GM15510 (cell line): ENCODE data around the gene ATP5MG.

ENCODE experiments used
- POLR2A ChIP-seq: IDR thresholded peaks from 3 replicates; pipeline ENCODE4 v1.6.1; 2011; ENCODE audit warnings: borderline replicate concordance; ENCODE audit not compliant: insufficient read length; ENCODE audit errors: extremely low read depth

The ATP5MG gene, protein sequence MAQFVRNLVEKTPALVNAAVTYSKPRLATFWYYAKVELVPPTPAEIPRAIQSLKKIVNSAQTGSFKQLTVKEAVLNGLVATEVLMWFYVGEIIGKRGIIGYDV

DNA sequence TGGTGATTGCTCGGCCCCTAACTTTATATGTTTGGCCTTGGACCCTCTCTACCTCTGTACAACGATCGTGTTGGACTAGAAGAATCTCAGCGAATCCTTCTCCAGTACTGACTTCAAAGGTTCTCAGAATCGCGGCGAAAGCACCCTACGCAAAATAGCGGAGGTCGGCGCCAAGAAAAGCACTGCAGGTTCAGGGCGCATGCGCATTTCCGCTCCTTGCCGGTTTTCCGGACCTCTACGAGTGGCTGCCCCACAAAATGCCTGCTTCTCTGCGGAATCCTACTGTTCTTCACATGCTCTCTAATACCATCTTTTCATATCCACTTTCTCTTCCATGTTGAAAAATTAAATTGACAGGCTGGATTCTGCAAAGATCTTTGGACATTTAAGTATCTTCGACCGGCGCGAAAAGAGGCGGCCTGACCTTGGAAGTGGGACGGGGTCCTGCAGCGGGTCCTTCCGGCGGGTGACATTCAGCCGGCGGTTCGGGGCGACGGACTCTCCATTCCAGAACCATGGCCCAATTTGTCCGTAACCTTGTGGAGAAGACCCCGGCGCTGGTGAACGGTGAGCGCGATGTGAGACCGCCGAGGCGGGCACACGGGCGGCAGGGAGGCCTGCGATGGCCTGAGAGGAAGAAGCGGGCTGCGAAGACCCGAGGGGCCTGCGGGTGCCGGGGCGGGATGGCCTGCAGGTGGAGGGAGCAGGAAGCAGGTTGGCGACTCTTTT, at the start of gene ATP5MG:
Gene ATP5MG (plus strand): TSS at position 456 of the 729 bp plus-strand sequence. CDS start 60 bp downstream, at position 516.
- peak; percentile 79 for TF ChIP-seq POLR2A

- no peak for TF ChIP-seq POLR2A
Measured at GRCh38 chr11:118353084-118353710, 48.2 kb upstream of the ATP5MG start.

- TF ChIP-seq POLR2A = no peak
Measured at GRCh38 chr11:118358071-118358470, 43.3 kb upstream of the ATP5MG start.

GRCh38 chr11:118359295-118359958, 42.0 kb upstream of the ATP5MG start, which contains the start of gene UBE4A:
UBE4A (plus strand) TSS chr11:118359600; CDS start chr11:118365081, 5,481 bp downstream.
- TF ChIP-seq POLR2A = peak; percentile 96

GRCh38 chr11:118364956-118365615, 36.3 kb upstream of the ATP5MG start:
- TF ChIP-seq POLR2A = no peak

- no peak for TF ChIP-seq POLR2A
Measured at GRCh38 chr11:118366287-118366686, 35.1 kb upstream of the ATP5MG start.

DNA sequence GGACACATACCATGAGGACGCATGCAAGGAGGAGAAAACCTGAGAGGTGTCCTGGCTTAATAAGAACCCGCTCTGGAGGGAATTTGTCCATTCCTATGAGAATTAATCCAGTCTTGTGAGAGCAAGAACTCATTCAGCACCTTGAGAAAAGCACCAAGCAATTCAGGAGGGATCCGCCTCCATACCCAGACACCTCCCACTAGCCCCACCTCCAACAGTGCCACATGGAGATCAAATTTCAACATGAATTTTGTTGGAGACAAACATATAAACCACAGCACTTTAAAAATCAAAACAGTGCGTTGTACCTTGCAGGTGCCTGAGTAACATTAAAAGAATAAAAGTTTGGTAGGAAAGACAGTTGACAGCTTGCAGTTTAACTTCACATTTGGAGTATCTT, 30.6 kb upstream of the ATP5MG start:
- no peak for TF ChIP-seq POLR2A

DNA sequence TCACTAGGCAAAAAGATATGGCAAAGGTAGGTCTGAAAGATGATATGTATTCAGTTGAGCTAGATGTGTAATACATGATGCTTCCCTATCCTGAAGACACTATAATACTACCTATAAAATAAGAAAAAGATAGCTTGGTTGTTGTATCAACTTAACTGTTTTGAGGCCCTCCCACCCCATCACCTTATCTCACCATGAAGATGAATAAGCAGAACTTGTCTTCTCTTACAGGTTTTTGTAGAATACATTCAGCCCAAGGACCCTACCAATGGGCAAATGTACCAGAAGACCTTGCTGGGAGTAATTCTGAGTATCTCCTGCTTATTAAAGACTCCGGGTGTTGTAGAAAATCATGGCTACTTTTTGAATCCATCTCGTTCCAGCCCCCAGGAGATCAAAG, 28.1 kb upstream of the ATP5MG start:
- no peak for TF ChIP-seq POLR2A

- no peak for TF ChIP-seq POLR2A
Measured at GRCh38 chr11:118373871-118374270, 27.5 kb upstream of the ATP5MG start.

- no peak for TF ChIP-seq POLR2A
Measured at GRCh38 chr11:118374729-118375128, 26.7 kb upstream of the ATP5MG start.

GRCh38 chr11:118375978-118376377, 25.4 kb upstream of the ATP5MG start:
- TF ChIP-seq POLR2A = no peak

DNA sequence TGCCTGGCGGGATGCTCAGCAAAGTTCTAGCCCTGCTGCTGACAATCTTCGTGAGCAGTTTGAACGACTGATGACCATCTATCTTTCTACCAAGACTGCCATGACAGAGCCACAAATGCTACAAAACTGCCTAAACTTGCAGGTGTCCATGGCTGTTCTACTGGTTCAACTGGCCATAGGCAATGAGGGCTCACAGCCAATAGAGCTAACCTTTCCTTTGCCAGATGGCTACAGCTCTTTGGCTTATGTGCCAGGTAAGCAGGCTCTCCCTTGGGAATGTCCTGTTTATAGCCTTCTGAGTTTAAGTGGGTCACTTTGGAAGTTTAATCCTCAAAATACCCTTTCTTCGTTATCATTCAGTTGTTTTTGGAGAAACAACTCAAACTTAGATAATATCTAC, 21.9 kb upstream of the ATP5MG start:
- no peak for TF ChIP-seq POLR2A

- TF ChIP-seq POLR2A = no peak
Measured at GRCh38 chr11:118380571-118380970, 20.8 kb upstream of the ATP5MG start.

DNA sequence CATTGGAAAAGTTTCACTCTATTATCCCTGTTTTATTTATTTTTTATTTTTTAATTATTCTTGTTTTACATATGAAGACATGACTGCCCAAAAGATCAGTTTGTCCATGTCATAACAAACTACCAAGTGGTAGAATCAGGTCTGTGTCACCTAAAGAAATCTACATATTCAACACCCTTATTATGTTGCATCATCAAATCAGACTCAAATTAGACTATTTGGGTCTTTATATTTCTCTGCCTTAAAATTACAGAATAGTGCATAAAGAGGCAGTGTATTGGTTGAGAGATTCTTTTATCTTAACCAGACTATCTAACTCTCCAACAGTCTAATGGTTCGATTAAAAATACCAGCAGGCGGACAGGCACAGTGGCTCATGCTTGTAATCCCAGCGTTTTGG, 18.5 kb upstream of the ATP5MG start:
- no peak for TF ChIP-seq POLR2A

DNA sequence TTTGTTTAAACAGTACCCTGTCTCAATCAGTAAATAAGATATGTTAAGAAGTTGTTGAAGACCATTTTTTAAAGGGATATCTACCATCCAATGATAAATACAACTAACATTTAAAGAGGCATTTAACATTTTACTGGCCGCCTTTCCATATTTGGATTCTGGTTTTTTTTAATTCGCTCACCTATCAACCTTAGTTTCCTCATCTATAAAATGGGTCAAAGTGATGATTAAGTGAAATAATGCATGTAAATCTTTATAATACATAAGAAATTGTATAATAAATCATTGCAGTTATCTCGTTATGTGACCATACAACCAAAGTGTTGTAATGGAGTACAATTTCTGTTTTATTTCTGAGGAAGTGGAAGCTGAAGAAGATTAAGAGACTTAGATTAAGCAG, 17.7 kb upstream of the ATP5MG start:
- TF ChIP-seq POLR2A = no peak

DNA sequence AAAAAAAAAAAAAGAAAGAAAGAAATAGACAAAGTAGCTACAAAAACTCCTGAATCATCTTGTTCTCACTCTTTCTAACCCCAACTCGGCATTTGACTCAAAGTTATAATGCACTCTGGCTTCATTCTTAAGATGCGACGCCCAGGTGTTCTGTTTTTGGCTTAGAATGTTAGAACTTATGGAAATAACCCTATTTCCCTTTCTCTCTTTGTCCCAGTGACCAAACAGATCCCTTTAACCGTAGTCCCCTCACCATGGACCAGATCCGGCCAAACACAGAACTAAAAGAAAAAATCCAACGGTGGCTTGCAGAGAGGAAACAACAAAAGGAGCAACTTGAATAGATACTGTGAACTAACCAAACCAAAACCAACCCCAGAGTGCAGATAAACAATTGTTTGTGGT, 5.3 kb upstream of the ATP5MG start:
- TF ChIP-seq POLR2A = no peak

GRCh38 chr11:118397448-118397847, 4.0 kb upstream of the ATP5MG start:
- no peak for TF ChIP-seq POLR2A
